Vagina (tissue), 2 donors: ENCODE measurements around the gene SERPINA5. TPM values are rescaled to one million over a fixed set of nuclear protein-coding genes. Genes with fewer than 3 reads are reported as not detected.

ENCODE experiments used
- DNase-seq, 2 donors: peaks; one replicate each; pipeline ENCODE4 v3.0.0-alpha.2; 2017; ENCODE audit errors: extremely low spot score in 2 of 2
- H3K27ac ChIP-seq: fragments of 200-600 bp; sonication (generic); one replicate; pipeline ENCODE4 v1.5.1; 2019
- H3K27me3 ChIP-seq: fragments of 200-600 bp; sonication (generic); one replicate; pipeline ENCODE4 v1.5.1; 2019
- H3K36me3 ChIP-seq, 2 donors: fragments of 200-600 bp; sonication (generic); one replicate each; pipeline ENCODE4 v1.5.1; 2017 to 2019
- H3K4me1 ChIP-seq: fragments of 200-600 bp; sonication (generic); one replicate; pipeline ENCODE4 v1.5.1; 2019
- H3K4me3 ChIP-seq, 2 donors: fragments of 200-600 bp; sonication (generic); 1 replicate in 1 of 2; 2 replicates in 1 of 2; pipeline ENCODE4 v1.5.1; 2016 to 2019
- H3K9me3 ChIP-seq: fragments of 200-600 bp; sonication (generic); one replicate; pipeline ENCODE4 v1.5.1; 2019
- POLR2A ChIP-seq, 2 donors: fragments of 450-650 bp; IDR thresholded peaks; one replicate each; pipeline ENCODE4 v1.6.1; 2017; ENCODE audit warnings: antibody characterized with exemption in 2 of 2, mild to moderate bottlenecking in 2 of 2, moderate library complexity in 2 of 2
- POLR2AphosphoS5 ChIP-seq, 2 donors: sonication (generic); formaldehyde crosslinking; IDR thresholded peaks; one replicate each; pipeline ENCODE4 v1.9.0; 2017; ENCODE audit warnings: antibody characterized with exemption in 2 of 2, mild to moderate bottlenecking in 2 of 2, low read depth in 1 of 2; ENCODE audit not compliant: insufficient read depth in 1 of 2
- intact Hi-C: fragments of 100-400 bp; cut with DNase I; formaldehyde crosslinking; loops from one replicate; pipeline ENCODE4 v1.15.1; 2023
- total RNA-seq: library from RNA; depleted of rRNA; stranded (reverse); fragments of >200 nt; gene quantifications from one replicate; pipeline ENCODE4 v1.2.3, GENCODE V29; 2016
- TF ChIP-seq, protein P1 (sequence below), 3 experiments: fragments of 450-650 bp in 2 of 3; fragments of 200-600 bp in 1 of 3; sonication (generic) in 1 of 3; IDR thresholded peaks; one replicate each; pipeline ENCODE4 v1.5.1; 2017 to 2019; ENCODE audit warnings: antibody characterized with exemption in 3 of 3, mild to moderate bottlenecking in 2 of 3, moderate library complexity in 2 of 3

The SERPINA5 gene
- total RNA-seq, 1 donor from 2014 or later: 3.7 TPM

DNA sequence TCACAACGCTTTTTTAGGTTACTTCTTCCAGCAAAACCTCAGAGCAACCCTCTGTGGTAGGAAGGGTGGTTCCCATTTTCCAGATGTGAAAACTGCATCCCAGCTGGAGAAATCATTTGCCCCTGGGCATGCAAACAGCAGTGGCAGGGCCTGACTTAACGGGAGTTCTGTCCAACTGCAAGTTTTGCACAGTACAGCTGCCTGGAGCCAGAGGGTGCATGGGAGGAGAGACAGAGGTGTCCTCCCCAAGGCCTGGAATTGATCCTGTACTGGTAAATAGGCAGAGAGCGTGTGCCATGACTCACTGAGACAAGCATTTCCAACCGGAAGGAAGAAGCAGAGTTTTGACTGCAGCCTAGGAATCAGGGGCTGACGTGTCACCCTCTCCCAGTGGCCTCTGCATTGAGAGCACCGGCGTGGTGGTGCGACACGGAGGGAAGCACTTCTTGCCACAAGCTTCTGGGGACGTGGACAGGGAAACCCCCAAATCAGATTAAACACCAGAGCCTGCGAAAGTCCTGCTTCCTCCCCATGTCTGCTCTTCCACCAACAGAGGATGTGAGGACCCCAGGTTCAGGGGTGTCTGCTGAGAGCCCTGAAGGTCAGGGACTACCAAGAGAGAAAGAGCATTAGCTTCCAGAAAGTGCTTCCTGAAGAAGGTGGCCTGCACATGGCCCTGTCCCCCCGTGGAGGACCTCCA, 39.0 kb upstream of the SERPINA5 start:
- H3K9me3 ChIP-seq: no peaks in the 10 kb centered on the region
- no peak overlapping the region for H3K27ac ChIP-seq
- H3K36me3 ChIP-seq: no peaks in the 10 kb centered on the region
- H3K4me1 ChIP-seq: peaks cover 14% of the 10 kb centered on the region
- peak; percentile 54 to 70 for DNase-seq
- intact Hi-C loops: no loop called here
- H3K4me3 ChIP-seq: no peak overlapping the region
- no peak for TF ChIP-seq POLR2AphosphoS5 (IDR thresholded peaks at IDR 0.05; ENCODE audit: insufficient read depth in 1 of 2, low read depth in 1 of 2)
- TF ChIP-seq, protein P1, sequence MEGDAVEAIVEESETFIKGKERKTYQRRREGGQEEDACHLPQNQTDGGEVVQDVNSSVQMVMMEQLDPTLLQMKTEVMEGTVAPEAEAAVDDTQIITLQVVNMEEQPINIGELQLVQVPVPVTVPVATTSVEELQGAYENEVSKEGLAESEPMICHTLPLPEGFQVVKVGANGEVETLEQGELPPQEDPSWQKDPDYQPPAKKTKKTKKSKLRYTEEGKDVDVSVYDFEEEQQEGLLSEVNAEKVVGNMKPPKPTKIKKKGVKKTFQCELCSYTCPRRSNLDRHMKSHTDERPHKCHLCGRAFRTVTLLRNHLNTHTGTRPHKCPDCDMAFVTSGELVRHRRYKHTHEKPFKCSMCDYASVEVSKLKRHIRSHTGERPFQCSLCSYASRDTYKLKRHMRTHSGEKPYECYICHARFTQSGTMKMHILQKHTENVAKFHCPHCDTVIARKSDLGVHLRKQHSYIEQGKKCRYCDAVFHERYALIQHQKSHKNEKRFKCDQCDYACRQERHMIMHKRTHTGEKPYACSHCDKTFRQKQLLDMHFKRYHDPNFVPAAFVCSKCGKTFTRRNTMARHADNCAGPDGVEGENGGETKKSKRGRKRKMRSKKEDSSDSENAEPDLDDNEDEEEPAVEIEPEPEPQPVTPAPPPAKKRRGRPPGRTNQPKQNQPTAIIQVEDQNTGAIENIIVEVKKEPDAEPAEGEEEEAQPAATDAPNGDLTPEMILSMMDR (IDR thresholded peaks at IDR 0.05): no peak
- no peak for TF ChIP-seq POLR2A (IDR thresholded peaks at IDR 0.05)
- no peaks in the 10 kb centered on the region for H3K27me3 ChIP-seq

DNA sequence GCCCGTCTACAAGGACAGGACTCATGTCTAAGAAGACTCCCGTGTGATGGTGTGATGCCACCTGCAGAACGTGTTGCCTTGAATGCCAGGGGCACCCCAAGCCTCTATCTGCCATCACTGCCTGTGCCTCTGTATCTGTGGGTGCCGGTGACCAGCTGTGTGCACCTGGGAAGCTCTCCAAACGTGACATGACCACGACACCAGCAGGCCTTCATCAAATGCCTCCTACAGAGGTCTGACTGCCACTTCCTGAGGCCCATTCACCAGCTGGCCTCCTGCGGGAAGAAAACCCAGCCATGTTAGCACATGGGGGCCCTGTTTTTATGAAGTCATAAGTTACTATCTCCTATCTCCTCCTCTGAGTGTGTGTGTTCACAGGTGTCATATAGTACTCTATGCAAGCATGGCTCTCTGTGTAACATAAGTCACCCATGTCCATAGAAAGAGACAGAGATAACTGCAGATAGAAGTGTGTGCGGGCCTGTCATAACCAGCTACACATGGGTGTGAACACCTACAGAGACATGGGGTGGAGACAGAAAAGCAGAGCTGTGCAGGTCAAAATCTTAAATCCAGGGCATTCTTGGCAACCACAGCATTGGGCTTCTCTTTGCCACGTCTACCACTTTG, 38.3 kb upstream of the SERPINA5 start:
- H3K27ac ChIP-seq: no peak overlapping the region
- H3K27me3 ChIP-seq: no peaks in the 10 kb centered on the region
- H3K36me3 ChIP-seq: no peaks in the 10 kb centered on the region
- no peak overlapping the region for H3K4me3 ChIP-seq
- H3K4me1 ChIP-seq: peaks cover 17% of the 10 kb centered on the region
- TF ChIP-seq POLR2A (IDR thresholded peaks at IDR 0.05) (no peak), POLR2AphosphoS5 (IDR thresholded peaks at IDR 0.05; ENCODE audit: insufficient read depth in 1 of 2, low read depth in 1 of 2) (no peak)
- TF ChIP-seq, protein P1 (IDR thresholded peaks at IDR 0.05): no peak
- intact Hi-C loops: no loop called here
- H3K9me3 ChIP-seq: no peaks in the 10 kb centered on the region
- DNase-seq: no peak

DNA sequence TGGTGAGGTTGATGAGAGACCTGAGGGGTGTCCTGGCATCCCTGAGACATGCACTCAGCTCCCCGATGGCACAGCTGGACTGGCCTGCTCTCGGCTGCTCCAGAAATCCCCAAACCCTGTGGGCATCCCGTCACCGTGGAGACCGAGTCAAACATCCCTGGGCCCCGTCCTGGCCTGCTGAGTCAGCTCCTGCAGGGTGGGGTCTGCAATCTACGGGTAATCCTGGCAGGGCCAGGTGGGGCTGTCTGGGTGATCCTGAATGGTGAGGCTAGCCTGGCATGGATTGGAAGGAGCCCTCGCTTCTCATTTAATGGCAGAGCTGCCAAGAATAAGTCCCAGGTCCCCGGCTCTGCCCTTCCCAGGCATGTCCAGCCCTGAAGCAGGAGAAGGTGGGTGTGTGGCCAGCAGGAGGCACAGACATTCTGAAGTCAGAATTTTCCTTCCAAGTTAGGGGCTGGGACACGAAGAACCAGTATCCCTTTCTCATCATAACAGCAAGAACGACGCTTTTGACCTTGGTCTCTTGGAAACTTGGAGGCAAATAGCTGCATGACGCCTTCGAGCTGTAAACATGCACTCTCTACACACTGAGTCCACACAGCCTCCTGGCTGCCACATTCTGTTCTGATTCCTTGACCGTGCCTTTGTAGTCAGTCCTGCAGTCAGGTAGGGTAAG, 37.6 kb upstream of the SERPINA5 start:
- Histone ChIP-seq H3K4me1 (peaks cover 22% of the 10 kb centered on the region), H3K4me3 (no peak overlapping the region), H3K27ac (no peak overlapping the region), H3K36me3 (no peaks in the 10 kb centered on the region), H3K9me3 (no peaks in the 10 kb centered on the region), H3K27me3 (no peaks in the 10 kb centered on the region)
- intact Hi-C loops: no loop called here
- peak; percentile 86 to 96 for DNase-seq
- TF ChIP-seq, protein P1 (IDR thresholded peaks at IDR 0.05): no peak
- TF ChIP-seq POLR2A (IDR thresholded peaks at IDR 0.05): no peak
- no peak for TF ChIP-seq POLR2AphosphoS5 (IDR thresholded peaks at IDR 0.05; ENCODE audit: insufficient read depth in 1 of 2, low read depth in 1 of 2)

DNA sequence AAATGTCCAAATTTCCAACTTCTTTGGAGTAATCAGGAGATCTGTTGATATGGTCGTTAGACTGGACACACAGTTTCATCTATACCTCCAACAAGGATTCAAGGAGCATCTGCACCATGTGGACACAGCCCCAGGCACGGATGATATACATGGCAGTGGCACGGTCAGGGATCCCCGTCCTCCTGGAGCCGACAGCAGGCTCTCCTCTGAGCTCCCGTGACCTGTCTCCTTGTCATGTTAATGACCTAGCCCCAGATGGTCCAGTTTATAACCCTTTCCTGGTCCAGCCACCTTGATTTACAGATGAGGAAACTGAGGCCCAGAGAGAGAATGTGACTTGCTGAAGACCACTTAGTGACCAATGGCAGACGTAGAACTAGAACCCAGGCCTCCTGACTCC, 36.5 kb upstream of the SERPINA5 start:
- intact Hi-C loops: no loop called here
- peak; percentile 31 to 79 for DNase-seq
- no peaks in the 10 kb centered on the region for H3K9me3 ChIP-seq
- H3K36me3 ChIP-seq: no peaks in the 10 kb centered on the region
- no peak for TF ChIP-seq POLR2AphosphoS5 (IDR thresholded peaks at IDR 0.05; ENCODE audit: insufficient read depth in 1 of 2, low read depth in 1 of 2)
- TF ChIP-seq, protein P1 (IDR thresholded peaks at IDR 0.05): no peak
- no peak for TF ChIP-seq POLR2A (IDR thresholded peaks at IDR 0.05)
- H3K27me3 ChIP-seq: no peaks in the 10 kb centered on the region
- no peak overlapping the region for H3K27ac ChIP-seq
- H3K4me3 ChIP-seq: no peak overlapping the region
- H3K4me1 ChIP-seq: peaks cover 22% of the 10 kb centered on the region
